Liver (tissue), 9 donors: ENCODE results near the gene CCNI2. TPM values are rescaled to one million over a fixed set of nuclear protein-coding genes. Genes with fewer than 3 reads are reported as not detected.
A peak's percentile ranks its signal among the peaks of the same experiment; 100 is the strongest.

ENCODE experiments used
- DNase-seq: peaks from one replicate; pipeline ENCODE4 v3.0.0-alpha.2; 2017; ENCODE audit warnings: low spot score
- H3K27ac ChIP-seq, 2 donors: one replicate each; pipeline ENCODE4 v1.7.0; 2013; ENCODE audit warnings: inconsistent platforms in 2 of 2, low read length in 2 of 2, control low read depth in 1 of 2, low read depth in 1 of 2, mild to moderate bottlenecking in 1 of 2
- H3K27me3 ChIP-seq, 4 donors: one replicate each; pipeline versions ENCODE4 v1.6.1 to v1.7.0; 2013; ENCODE audit warnings: low read length in 3 of 4, inconsistent platforms in 1 of 4, mild to moderate bottlenecking in 1 of 4, moderate library complexity in 1 of 4; ENCODE audit not compliant: control insufficient read depth in 4 of 4, insufficient read depth in 4 of 4
- H3K36me3 ChIP-seq, 4 donors: one replicate each; pipeline versions ENCODE4 v1.6.1 to v1.7.0; 2013; ENCODE audit warnings: low read length in 3 of 4, mild to moderate bottlenecking in 3 of 4, low read depth in 1 of 4, moderate library complexity in 1 of 4; ENCODE audit not compliant: control insufficient read depth in 4 of 4, insufficient read depth in 3 of 4
- H3K4me1 ChIP-seq, 4 donors: one replicate each; pipeline versions ENCODE4 v1.6.1 to v1.7.0; 2013; ENCODE audit warnings: low read length in 3 of 4, mild to moderate bottlenecking in 3 of 4, moderate library complexity in 1 of 4; ENCODE audit not compliant: control insufficient read depth in 4 of 4, insufficient read depth in 4 of 4
- H3K4me3 ChIP-seq, 3 donors: one replicate each; pipeline versions ENCODE4 v1.6.1 to v1.7.0; 2013; ENCODE audit warnings: low read length in 3 of 3, control low read depth in 1 of 3, low read depth in 1 of 3, mild to moderate bottlenecking in 1 of 3
- H3K9ac ChIP-seq, 2 donors: one replicate each; pipeline ENCODE4 v1.7.0; 2013; ENCODE audit warnings: low read length in 2 of 2, mild to moderate bottlenecking in 2 of 2, moderate library complexity in 2 of 2, control low read depth in 1 of 2, low read depth in 1 of 2
- H3K9me3 ChIP-seq, 4 donors: one replicate each; pipeline versions ENCODE4 v1.6.1 to v1.7.0; 2013; ENCODE audit warnings: low read length in 3 of 4; ENCODE audit not compliant: control insufficient read depth in 4 of 4
- EGR1 ChIP-seq, 2 donors: IDR thresholded peaks; 2 replicates each; pipeline ENCODE4 v1.6.1; 2016 to 2018; ENCODE audit warnings: antibody characterized with exemption in 2 of 2, low read depth in 2 of 2
- FOXA1 ChIP-seq: IDR thresholded peaks from 2 replicates; pipeline ENCODE4 v1.6.1; 2016; ENCODE audit warnings: antibody characterized with exemption
- FOXA2 ChIP-seq: IDR thresholded peaks from 2 replicates; pipeline ENCODE4 v1.6.1; 2016; ENCODE audit warnings: antibody characterized with exemption
- GABPA ChIP-seq, 2 donors: IDR thresholded peaks in 1 of 2; conservative IDR thresholded peaks in 1 of 2; 2 replicates each; pipeline ENCODE4 v1.6.1; 2016; ENCODE audit warnings: antibody characterized with exemption in 2 of 2, mild to moderate bottlenecking in 1 of 2, moderate library complexity in 1 of 2
- HNF4A ChIP-seq, 2 donors: conservative IDR thresholded peaks; 2 replicates each; pipeline ENCODE4 v1.6.1; 2016; ENCODE audit warnings: antibody characterized with exemption in 2 of 2, mild to moderate bottlenecking in 2 of 2
- HNF4G ChIP-seq: IDR thresholded peaks from 2 replicates; pipeline ENCODE4 v1.6.1; 2016; ENCODE audit warnings: antibody characterized with exemption
- JUND ChIP-seq, 2 donors: IDR thresholded peaks; 2 replicates each; pipeline ENCODE4 v1.6.1; 2016; ENCODE audit warnings: antibody characterized with exemption in 2 of 2
- NR2F2 ChIP-seq: IDR thresholded peaks from 2 replicates; pipeline ENCODE4 v1.6.1; 2016; ENCODE audit warnings: antibody characterized with exemption
- RXRA ChIP-seq, 2 donors: IDR thresholded peaks; 2 replicates each; pipeline ENCODE4 v1.6.1; 2017 to 2018; ENCODE audit warnings: antibody characterized with exemption in 2 of 2, mild to moderate bottlenecking in 1 of 2
- SP1 ChIP-seq: IDR thresholded peaks from 2 replicates; pipeline ENCODE4 v1.6.1; 2018; ENCODE audit warnings: antibody characterized with exemption, mild to moderate bottlenecking
- TAF1 ChIP-seq: conservative IDR thresholded peaks from 2 replicates; pipeline ENCODE4 v1.6.1; 2016; ENCODE audit warnings: antibody characterized with exemption, mild to moderate bottlenecking
- YY1 ChIP-seq: IDR thresholded peaks from 2 replicates; pipeline ENCODE4 v1.6.1; 2016; ENCODE audit warnings: antibody characterized with exemption, mild to moderate bottlenecking
- WGBS: extraction: QIAGEN DNeasy Blood & Tissue Kit; methylation state at CpG from one replicate; pipeline ENCODE4 v1.1.7; 2013; 5-methylcytosine and 5-hydroxymethylcytosine counted together
- polyA plus RNA-seq, 2 donors: library from polyadenylated mRNA; stranded (reverse) in 1 of 2; unstranded in 1 of 2; fragments of 200-250 nt in 1 of 2; fragments of >200 nt in 1 of 2; fragmentation: Nextera tagmentation in 1 of 2; extraction: Ambion mirVana in 1 of 2; gene quantifications; one replicate each; pipeline versions ENCODE4 v1.2.1 to v1.2.3, GENCODE V29; 2013 to 2015
- total RNA-seq, 2 donors: library from RNA; depleted of rRNA; stranded (reverse); fragments of >200 nt; gene quantifications; one replicate each; pipeline ENCODE4 v1.2.3, GENCODE V29; 2014
- TF ChIP-seq, protein P1 (sequence below): IDR thresholded peaks from 2 replicates; pipeline ENCODE4 v1.6.1; 2016; ENCODE audit warnings: antibody characterized with exemption
- TF ChIP-seq, protein P2 (sequence below): IDR thresholded peaks from 2 replicates; pipeline ENCODE4 v1.6.1; 2016; ENCODE audit warnings: antibody characterized with exemption
- TF ChIP-seq, protein P3 (sequence below): IDR thresholded peaks from 2 replicates; pipeline ENCODE4 v1.6.1; 2016; ENCODE audit warnings: antibody characterized with exemption, mild to moderate bottlenecking
- donor health status: healthy.
- donor health status: healthy.
- donor health status: healthy.
- donor health status: healthy.
- donor health status: healthy.

Gene CCNI2
- total and polyA plus RNA-seq, 4 donors: 0.02 to 0.57 (median 0.11) TPM

DNA sequence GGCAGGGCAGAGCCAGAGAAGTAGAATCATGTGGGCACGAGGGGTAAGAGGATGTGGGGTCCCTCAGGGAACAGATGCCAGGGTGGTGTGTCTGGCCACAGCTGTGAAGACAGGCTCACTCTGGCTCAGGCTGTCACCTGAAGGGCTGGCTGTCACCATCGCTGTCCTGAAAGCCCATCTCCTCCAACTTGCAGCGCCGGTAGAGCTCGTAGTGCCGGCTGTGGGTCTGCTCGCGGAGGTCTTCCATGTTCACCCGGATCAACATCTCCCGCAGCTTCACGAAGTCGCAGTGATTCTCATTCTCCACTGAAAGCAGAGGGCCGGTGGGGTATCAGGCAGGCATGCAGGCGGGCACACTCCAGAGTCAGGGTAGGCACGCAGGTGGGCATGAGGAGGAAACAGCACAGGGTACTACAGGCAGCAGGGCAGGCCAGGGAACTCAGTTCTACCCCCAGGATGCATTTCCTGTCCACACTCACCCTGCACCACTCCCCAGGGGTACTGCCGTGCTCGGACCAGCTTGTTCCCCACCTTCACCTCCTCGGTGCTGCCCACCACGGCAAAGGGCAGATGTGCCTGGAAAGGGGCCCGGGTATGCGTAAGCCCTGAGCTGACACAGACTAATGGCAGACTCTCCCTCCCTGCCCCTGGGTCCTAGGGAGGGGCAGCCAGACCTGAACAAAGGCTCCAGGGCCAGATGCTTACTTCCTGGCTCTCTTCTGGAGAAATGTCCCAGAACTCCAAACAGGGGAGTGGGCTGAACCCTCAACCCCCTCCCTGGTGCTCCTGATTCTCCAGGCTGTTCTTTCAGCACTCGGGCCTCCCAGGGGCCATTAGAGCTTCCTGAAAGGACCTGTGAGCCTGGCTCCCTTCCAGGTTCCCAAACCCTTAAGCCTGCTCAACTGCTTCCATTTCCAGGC, 14.4 kb downstream of the CCNI2 start:
- Histone ChIP-seq H3K36me3 (peaks cover 0 to 46% (median 7%) of the 10 kb centered on the region in 4 donors), H3K27ac (no peak overlapping the region), H3K4me1 (no peaks in the 10 kb centered on the region), H3K27me3 (no peaks in the 10 kb centered on the region), H3K9me3 (no peaks in the 10 kb centered on the region), H3K4me3 (no peak overlapping the region), H3K9ac (no peak overlapping the region)
- WGBS: 95% methylated on average over 22 of the region's 22 CpGs
- peak; percentile 31 for DNase-seq
- TF ChIP-seq NR2F2: no peak
- TF ChIP-seq, protein P1, sequence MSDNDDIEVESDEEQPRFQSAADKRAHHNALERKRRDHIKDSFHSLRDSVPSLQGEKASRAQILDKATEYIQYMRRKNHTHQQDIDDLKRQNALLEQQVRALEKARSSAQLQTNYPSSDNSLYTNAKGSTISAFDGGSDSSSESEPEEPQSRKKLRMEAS: no peak
- no peak for TF ChIP-seq GABPA (IDR thresholded peaks at IDR 0.05 in 1 of 2, conservative IDR thresholded peaks at IDR 0.05 in 1 of 2)
- TF ChIP-seq, protein P2, sequence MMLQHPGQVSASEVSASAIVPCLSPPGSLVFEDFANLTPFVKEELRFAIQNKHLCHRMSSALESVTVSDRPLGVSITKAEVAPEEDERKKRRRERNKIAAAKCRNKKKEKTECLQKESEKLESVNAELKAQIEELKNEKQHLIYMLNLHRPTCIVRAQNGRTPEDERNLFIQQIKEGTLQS: no peak
- no peak for TF ChIP-seq SP1
- TF ChIP-seq HNF4A (conservative IDR thresholded peaks at IDR 0.05): no peak
- no peak for TF ChIP-seq TAF1
- TF ChIP-seq HNF4G: no peak
- TF ChIP-seq RXRA (IDR thresholded peaks at IDR 0.05): no peak
- no peak for TF ChIP-seq FOXA2
- TF ChIP-seq EGR1 (IDR thresholded peaks at IDR 0.05; ENCODE audit: low read depth in 2 of 2): no peak
- TF ChIP-seq, protein P3, sequence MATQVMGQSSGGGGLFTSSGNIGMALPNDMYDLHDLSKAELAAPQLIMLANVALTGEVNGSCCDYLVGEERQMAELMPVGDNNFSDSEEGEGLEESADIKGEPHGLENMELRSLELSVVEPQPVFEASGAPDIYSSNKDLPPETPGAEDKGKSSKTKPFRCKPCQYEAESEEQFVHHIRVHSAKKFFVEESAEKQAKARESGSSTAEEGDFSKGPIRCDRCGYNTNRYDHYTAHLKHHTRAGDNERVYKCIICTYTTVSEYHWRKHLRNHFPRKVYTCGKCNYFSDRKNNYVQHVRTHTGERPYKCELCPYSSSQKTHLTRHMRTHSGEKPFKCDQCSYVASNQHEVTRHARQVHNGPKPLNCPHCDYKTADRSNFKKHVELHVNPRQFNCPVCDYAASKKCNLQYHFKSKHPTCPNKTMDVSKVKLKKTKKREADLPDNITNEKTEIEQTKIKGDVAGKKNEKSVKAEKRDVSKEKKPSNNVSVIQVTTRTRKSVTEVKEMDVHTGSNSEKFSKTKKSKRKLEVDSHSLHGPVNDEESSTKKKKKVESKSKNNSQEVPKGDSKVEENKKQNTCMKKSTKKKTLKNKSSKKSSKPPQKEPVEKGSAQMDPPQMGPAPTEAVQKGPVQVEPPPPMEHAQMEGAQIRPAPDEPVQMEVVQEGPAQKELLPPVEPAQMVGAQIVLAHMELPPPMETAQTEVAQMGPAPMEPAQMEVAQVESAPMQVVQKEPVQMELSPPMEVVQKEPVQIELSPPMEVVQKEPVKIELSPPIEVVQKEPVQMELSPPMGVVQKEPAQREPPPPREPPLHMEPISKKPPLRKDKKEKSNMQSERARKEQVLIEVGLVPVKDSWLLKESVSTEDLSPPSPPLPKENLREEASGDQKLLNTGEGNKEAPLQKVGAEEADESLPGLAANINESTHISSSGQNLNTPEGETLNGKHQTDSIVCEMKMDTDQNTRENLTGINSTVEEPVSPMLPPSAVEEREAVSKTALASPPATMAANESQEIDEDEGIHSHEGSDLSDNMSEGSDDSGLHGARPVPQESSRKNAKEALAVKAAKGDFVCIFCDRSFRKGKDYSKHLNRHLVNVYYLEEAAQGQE: no peak
- no peak for TF ChIP-seq JUND (IDR thresholded peaks at IDR 0.05)

DNA sequence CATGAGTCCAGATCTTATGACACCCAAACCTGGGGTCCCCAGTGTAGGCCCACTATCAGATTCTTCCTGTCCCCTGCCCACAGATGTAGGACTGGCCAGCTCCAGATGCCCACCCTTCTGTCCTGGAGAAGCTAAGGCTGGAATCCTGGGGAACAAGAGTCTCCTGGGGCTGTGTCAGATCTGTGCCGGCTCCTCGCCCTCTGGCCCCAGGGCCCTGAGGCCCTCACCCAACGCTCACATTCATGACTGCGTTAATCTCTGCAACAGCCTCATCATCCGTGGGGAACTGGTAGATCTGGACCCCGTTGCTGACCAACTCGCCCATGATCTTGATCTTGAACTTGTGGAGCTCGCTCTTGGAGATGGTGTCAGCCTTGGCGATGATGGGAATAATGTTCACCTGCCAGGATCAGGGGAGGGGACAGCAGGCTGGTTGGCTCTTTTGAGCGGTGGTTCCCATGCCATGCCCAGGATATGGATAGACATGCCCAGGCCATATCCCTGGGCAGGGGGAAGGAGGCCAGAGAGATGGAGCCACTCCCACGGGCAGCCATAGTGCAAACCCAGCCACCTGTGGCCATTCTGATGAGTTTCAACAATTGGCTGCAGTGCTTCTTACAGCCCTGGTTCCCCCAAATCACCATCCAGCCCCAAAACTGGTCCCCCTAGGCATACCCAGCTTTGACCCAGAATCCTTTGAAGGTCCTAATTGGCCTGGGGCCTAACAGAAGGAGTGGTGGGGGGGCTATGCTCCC, 15.2 kb downstream of the CCNI2 start:
- Histone ChIP-seq H3K27ac (no peak overlapping the region), H3K36me3 (peaks cover 0 to 46% (median 7%) of the 10 kb centered on the region in 4 donors), H3K27me3 (no peaks in the 10 kb centered on the region), H3K9ac (no peak overlapping the region), H3K4me1 (no peaks in the 10 kb centered on the region), H3K4me3 (no peak overlapping the region), H3K9me3 (no peaks in the 10 kb centered on the region)
- TF ChIP-seq FOXA1 (no peak), RXRA (IDR thresholded peaks at IDR 0.05) (no peak), TAF1 (no peak), FOXA2 (no peak), YY1 (no peak), EGR1 (IDR thresholded peaks at IDR 0.05; ENCODE audit: low read depth in 2 of 2) (no peak), NR2F2 (no peak)
- TF ChIP-seq, protein P2: no peak
- TF ChIP-seq, protein P1: no peak
- TF ChIP-seq, protein P3: no peak
- peak; percentile 9 for DNase-seq
- WGBS: 97% methylated on average over 11 of the region's 11 CpGs
